ENCODE measurements around the gene CUX1.

DNA sequence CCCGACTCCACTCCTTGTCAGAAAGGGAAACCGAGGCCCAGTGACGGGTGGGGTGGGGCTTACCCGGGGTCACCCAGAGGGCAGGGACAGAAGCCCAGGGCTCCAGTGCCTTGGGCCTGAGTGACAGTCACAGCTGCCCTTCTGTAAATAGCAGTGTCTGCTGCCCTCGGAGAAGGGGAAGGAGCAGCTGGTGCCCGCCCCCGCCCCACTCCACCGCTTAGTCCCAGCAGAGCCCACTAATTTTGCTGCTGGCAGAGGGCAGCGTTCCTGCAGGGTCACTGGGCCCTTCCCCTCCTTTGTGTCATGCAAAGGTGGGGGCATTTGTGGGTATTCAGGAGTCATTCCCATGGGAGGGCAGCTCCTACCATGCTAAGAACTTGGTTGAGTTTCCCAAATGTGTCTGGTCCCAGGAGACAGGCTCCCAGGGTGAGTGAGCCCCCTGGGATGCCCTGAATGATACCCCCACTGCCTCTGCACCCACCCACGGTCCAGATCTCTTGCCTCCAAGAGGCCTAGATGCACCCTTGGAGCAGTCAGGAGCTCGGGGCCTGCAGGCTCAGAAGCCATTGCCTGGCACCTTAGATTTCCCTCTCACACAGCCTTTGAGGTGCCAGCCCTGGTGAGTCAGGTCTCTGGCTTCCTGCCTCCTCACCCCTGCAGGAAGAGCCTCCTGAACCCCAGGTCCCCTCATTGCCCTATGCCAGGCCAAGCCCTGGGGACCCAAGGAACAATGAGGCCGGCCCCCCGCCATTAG is 486.4 kb downstream of the CUX1 start:
- TF ChIP-seq, protein P1, sequence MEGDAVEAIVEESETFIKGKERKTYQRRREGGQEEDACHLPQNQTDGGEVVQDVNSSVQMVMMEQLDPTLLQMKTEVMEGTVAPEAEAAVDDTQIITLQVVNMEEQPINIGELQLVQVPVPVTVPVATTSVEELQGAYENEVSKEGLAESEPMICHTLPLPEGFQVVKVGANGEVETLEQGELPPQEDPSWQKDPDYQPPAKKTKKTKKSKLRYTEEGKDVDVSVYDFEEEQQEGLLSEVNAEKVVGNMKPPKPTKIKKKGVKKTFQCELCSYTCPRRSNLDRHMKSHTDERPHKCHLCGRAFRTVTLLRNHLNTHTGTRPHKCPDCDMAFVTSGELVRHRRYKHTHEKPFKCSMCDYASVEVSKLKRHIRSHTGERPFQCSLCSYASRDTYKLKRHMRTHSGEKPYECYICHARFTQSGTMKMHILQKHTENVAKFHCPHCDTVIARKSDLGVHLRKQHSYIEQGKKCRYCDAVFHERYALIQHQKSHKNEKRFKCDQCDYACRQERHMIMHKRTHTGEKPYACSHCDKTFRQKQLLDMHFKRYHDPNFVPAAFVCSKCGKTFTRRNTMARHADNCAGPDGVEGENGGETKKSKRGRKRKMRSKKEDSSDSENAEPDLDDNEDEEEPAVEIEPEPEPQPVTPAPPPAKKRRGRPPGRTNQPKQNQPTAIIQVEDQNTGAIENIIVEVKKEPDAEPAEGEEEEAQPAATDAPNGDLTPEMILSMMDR (IDR thresholded peaks at IDR 0.05): no peak
- TF ChIP-seq CREB1 (CRISPR knock-in tag; IDR thresholded peaks at IDR 0.05): no peak
